CD4-positive, alpha-beta memory T cell (primary cell): ENCODE data around the gene BICC1. TPM values are rescaled to one million over a fixed set of nuclear protein-coding genes. Genes with fewer than 3 reads are reported as not detected.
"Not testable (repeated sequence)": the region's sequence is repeated elsewhere in the genome, so short reads cannot be mapped to it uniquely, and the experiment has no call there.

Experiments used
- CTCF ChIA-PET: fragments of 350-600 bp; sonication (Branson Sonifier 250); formaldehyde crosslinking; loops from one replicate; lab custom pipeline; 2021; ENCODE audit warnings: inconsistent platforms; ENCODE audit not compliant: partially characterized antibody; lab: Charles Lee
- POLR2A ChIA-PET: fragments of 350-600 bp; sonication (Branson Sonifier 250); formaldehyde crosslinking; loops from one replicate; lab custom pipeline; 2021; ENCODE audit not compliant: partially characterized antibody; lab: Charles Lee
- DNase-seq, 5 donors: peaks; one replicate each; pipeline versions ENCODE4 v3.0.0 to v3.0.0-alpha.2; 2020 to 2022; ENCODE audit warnings: mixed read lengths in 1 of 5
- H3K27ac ChIP-seq: one replicate; pipeline ENCODE4 v1.7.0; 2013; ENCODE audit warnings: low read depth, low read length
- H3K27me3 ChIP-seq: 2 replicates; pipeline ENCODE4 v1.7.0; 2013; ENCODE audit warnings: mild to moderate bottlenecking, low read length, moderate library complexity; ENCODE audit not compliant: insufficient read depth
- H3K36me3 ChIP-seq: 2 replicates; pipeline ENCODE4 v1.7.0; 2013; ENCODE audit warnings: mild to moderate bottlenecking, low read length, moderate library complexity; ENCODE audit not compliant: insufficient read depth
- H3K4me1 ChIP-seq: 2 replicates; pipeline ENCODE4 v1.7.0; 2013; ENCODE audit warnings: mild to moderate bottlenecking, low read length, moderate library complexity; ENCODE audit not compliant: insufficient read depth
- H3K4me3 ChIP-seq, 2 donors: one replicate each; pipeline ENCODE4 v1.7.0; 2013; ENCODE audit warnings: low read length in 2 of 2, mild to moderate bottlenecking in 1 of 2
- H3K9me3 ChIP-seq, 2 donors: one replicate each; pipeline ENCODE4 v1.7.0; 2013; ENCODE audit warnings: low read length in 2 of 2, control low read depth in 1 of 2; ENCODE audit not compliant: control insufficient read depth in 1 of 2
- H3K27ac Mint-ChIP-seq, 7 donors: one replicate each; pipeline ENCODE4 v1.8.0; 2020 to 2021; ENCODE audit warnings: mixed read lengths in 7 of 7, mild to moderate bottlenecking in 6 of 7, inconsistent platforms in 3 of 7, moderate library complexity in 3 of 7
- H3K27me3 Mint-ChIP-seq, 2 donors: one replicate each; pipeline ENCODE4 v1.8.0; 2020 to 2021; ENCODE audit warnings: mixed read lengths in 2 of 2
- H3K36me3 Mint-ChIP-seq, 2 donors: one replicate each; pipeline ENCODE4 v1.8.0; 2020 to 2021; ENCODE audit warnings: mixed read lengths in 2 of 2, inconsistent platforms in 1 of 2, mild to moderate bottlenecking in 1 of 2
- H3K4me1 Mint-ChIP-seq, 4 donors: one replicate each; pipeline ENCODE4 v1.8.0; 2020 to 2021; ENCODE audit warnings: mixed read lengths in 4 of 4, mild to moderate bottlenecking in 1 of 4
- H3K4me3 Mint-ChIP-seq, 8 donors: one replicate each; pipeline ENCODE4 v1.8.0; 2020 to 2021; ENCODE audit warnings: mixed read lengths in 8 of 8, mild to moderate bottlenecking in 7 of 8, moderate library complexity in 6 of 8, inconsistent platforms in 3 of 8
- H3K9me3 Mint-ChIP-seq, 8 donors: one replicate each; pipeline ENCODE4 v1.8.0; 2020 to 2021; ENCODE audit warnings: mixed read lengths in 8 of 8, mild to moderate bottlenecking in 5 of 8, inconsistent platforms in 3 of 8, moderate library complexity in 1 of 8
- intact Hi-C: fragments of 100-400 bp; cut with micrococcal nuclease; formaldehyde crosslinking; loops from one replicate; pipeline ENCODE4 v1.15.1; 2023
- polyA plus RNA-seq, 2 donors: library from polyadenylated mRNA; unstranded; fragments of 300-500 nt; fragmentation: Illumina TruSeq; gene quantifications; one replicate each; pipeline ENCODE4 v1.2.3, GENCODE V29; 2021
- total RNA-seq, 2 experiments: library from RNA; stranded (reverse); gene quantifications; one replicate each; pipeline ENCODE4 v1.2.3, GENCODE V29; 2021

BICC1 gene
- total and polyA plus RNA-seq, 4 experiments from 2014 or later, result not detected

GRCh38 chr10:58588673-58589265 is 76.1 kb downstream of the BICC1 start:
- Mint-ChIP-seq H3K4me1 (no peaks in the 10 kb centered on the region), H3K36me3 (no peaks in the 10 kb centered on the region), H3K27ac (no peak overlapping the region), H3K4me3 (no peak overlapping the region), H3K27me3 (peaks cover 2 to 6% of the 10 kb centered on the region in 2 donors), H3K9me3 (peaks cover 0 to 2% (median 0%) of the 10 kb centered on the region in 8 donors)
- no peaks in the 10 kb centered on the region for H3K4me1 ChIP-seq
- no peak overlapping the region for H3K27ac ChIP-seq
- H3K36me3 ChIP-seq, result no peaks in the 10 kb centered on the region
- H3K4me3 ChIP-seq, result no peak overlapping the region
- intact Hi-C loops, result no loop called here
- no peaks in the 10 kb centered on the region for H3K27me3 ChIP-seq
- ChIA-PET CTCF (no interaction called here), POLR2A (no interaction called here)
- no peak for DNase-seq
- no peaks in the 10 kb centered on the region for H3K9me3 ChIP-seq

- H3K27ac Mint-ChIP-seq, result no peak overlapping the region
- H3K9me3 Mint-ChIP-seq, result peaks cover 0 to 6% (median 0%) of the 10 kb centered on the region in 8 donors
- no peak for DNase-seq
- Histone ChIP-seq H3K27me3 (no peaks in the 10 kb centered on the region), H3K4me3 (no peak overlapping the region), H3K36me3 (no peaks in the 10 kb centered on the region), H3K27ac (no peak overlapping the region), H3K4me1 (no peaks in the 10 kb centered on the region), H3K9me3 (no peaks in the 10 kb centered on the region)
- no peak overlapping the region for H3K4me3 Mint-ChIP-seq
- ChIA-PET CTCF (no interaction called here), POLR2A (no interaction called here)
- H3K36me3 Mint-ChIP-seq, result no peaks in the 10 kb centered on the region
- H3K27me3 Mint-ChIP-seq, result peaks cover 2 to 6% of the 10 kb centered on the region in 2 donors
- intact Hi-C loops, result no loop called here
- H3K4me1 Mint-ChIP-seq, result no peaks in the 10 kb centered on the region
These were observed 77.6 kb downstream of the BICC1 start for GRCh38 chr10:58590152-58590840.

GRCh38 chr10:58590924-58591323 is 78.3 kb downstream of the BICC1 start:
- intact Hi-C loops, result no loop called here
- H3K9me3 ChIP-seq, result no peaks in the 10 kb centered on the region
- Mint-ChIP-seq H3K27ac (no peak overlapping the region), H3K27me3 (peaks cover 2 to 6% of the 10 kb centered on the region in 2 donors), H3K4me1 (no peaks in the 10 kb centered on the region), H3K9me3 (peaks cover 0 to 6% (median 0%) of the 10 kb centered on the region in 8 donors), H3K36me3 (no peaks in the 10 kb centered on the region), H3K4me3 (no peak overlapping the region)
- CTCF ChIA-PET, result no interaction called here
- no peak for DNase-seq
- H3K36me3 ChIP-seq, result no peaks in the 10 kb centered on the region
- no peak overlapping the region for H3K4me3 ChIP-seq
- no peak overlapping the region for H3K27ac ChIP-seq
- no peaks in the 10 kb centered on the region for H3K4me1 ChIP-seq
- no peaks in the 10 kb centered on the region for H3K27me3 ChIP-seq
- POLR2A ChIA-PET, result no interaction called here

- ChIA-PET POLR2A (no interaction called here), CTCF (no interaction called here)
- peaks cover 3 to 13% (median 6%) of the 10 kb centered on the region in 8 donors for H3K9me3 Mint-ChIP-seq
- H3K4me1 Mint-ChIP-seq, result no peaks in the 10 kb centered on the region
- Histone ChIP-seq H3K27me3 (no peaks in the 10 kb centered on the region), H3K4me1 (no peaks in the 10 kb centered on the region), H3K9me3 (no peaks in the 10 kb centered on the region), H3K27ac (no peak overlapping the region), H3K4me3 (no peak overlapping the region), H3K36me3 (no peaks in the 10 kb centered on the region)
- H3K36me3 Mint-ChIP-seq, result no peaks in the 10 kb centered on the region
- H3K27ac Mint-ChIP-seq, result no peak overlapping the region
- intact Hi-C loops, result no loop called here
- H3K4me3 Mint-ChIP-seq, result no peak overlapping the region
- DNase-seq, result no peak
- peaks cover 2 to 6% of the 10 kb centered on the region in 2 donors for H3K27me3 Mint-ChIP-seq
These were observed 80.3 kb downstream of the BICC1 start for GRCh38 chr10:58593008-58593407.

- POLR2A ChIA-PET, H3K36me3 Mint-ChIP-seq, CTCF ChIA-PET, H3K4me1 ChIP-seq, H3K36me3 ChIP-seq, H3K27ac Mint-ChIP-seq, H3K4me1 Mint-ChIP-seq, intact Hi-C loops, H3K9me3 ChIP-seq, H3K4me3 ChIP-seq, H3K27ac ChIP-seq, H3K27me3 Mint-ChIP-seq, H3K4me3 Mint-ChIP-seq, H3K27me3 ChIP-seq: not testable (repeated sequence)
- H3K9me3 Mint-ChIP-seq, result peaks cover 3 to 17% (median 6%) of the 10 kb centered on the region in 8 donors
- peak in 1 of 5 donors; percentile 15 for DNase-seq
These were observed 84.5 kb downstream of the BICC1 start for GRCh38 chr10:58597211-58597610.

GRCh38 chr10:58599927-58600553 is 87.4 kb downstream of the BICC1 start:
- Mint-ChIP-seq H3K36me3 (no peaks in the 10 kb centered on the region), H3K4me1 (no peaks in the 10 kb centered on the region), H3K9me3 (peaks cover 3 to 17% (median 6%) of the 10 kb centered on the region in 8 donors), H3K4me3 (no peak overlapping the region), H3K27me3 (no peaks in the 10 kb centered on the region), H3K27ac (no peak overlapping the region)
- Histone ChIP-seq H3K4me1 (no peaks in the 10 kb centered on the region), H3K36me3 (no peaks in the 10 kb centered on the region), H3K9me3 (no peaks in the 10 kb centered on the region), H3K4me3 (no peak overlapping the region), H3K27me3 (no peaks in the 10 kb centered on the region), H3K27ac (no peak overlapping the region)
- DNase-seq, result no peak
- ChIA-PET POLR2A (no interaction called here), CTCF (no interaction called here)
- intact Hi-C loops, result no loop called here

GRCh38 chr10:58608351-58608750 is 95.7 kb downstream of the BICC1 start:
- Histone ChIP-seq H3K4me1 (no peaks in the 10 kb centered on the region), H3K9me3 (no peaks in the 10 kb centered on the region), H3K27me3 (no peaks in the 10 kb centered on the region), H3K36me3 (no peaks in the 10 kb centered on the region), H3K27ac (no peak overlapping the region), H3K4me3 (no peak overlapping the region)
- Mint-ChIP-seq H3K9me3 (peaks cover 0 to 2% (median 0%) of the 10 kb centered on the region in 8 donors), H3K36me3 (no peaks in the 10 kb centered on the region), H3K4me3 (no peak overlapping the region), H3K4me1 (no peaks in the 10 kb centered on the region), H3K27me3 (no peaks in the 10 kb centered on the region), H3K27ac (no peak overlapping the region)
- ChIA-PET POLR2A (no interaction called here), CTCF (no interaction called here)
- no peak for DNase-seq
- intact Hi-C loops, result no loop called here
